Measurements from ENCODE around the gene P2RX4. TPM values are rescaled to one million over a fixed set of nuclear protein-coding genes. Genes with fewer than 3 reads are reported as not detected.
A peak's percentile ranks its signal among the peaks of the same experiment; 100 is the strongest.
"Not testable (repeated sequence)": the region's sequence is repeated elsewhere in the genome, so short reads cannot be mapped to it uniquely, and the experiment has no call there.

The P2RX4 gene
- total RNA-seq, 2 donors from 2014 or later: 11.5 to 21.1 TPM

- peak; percentile 88 for DNase-seq
- H3K4me1 Mint-ChIP-seq: no peaks in the 10 kb centered on the region
- no peak overlapping the region for H3K27ac Mint-ChIP-seq
- H3K9me3 ChIP-seq (ENCODE audit: control insufficient read depth, low read length): no peaks in the 10 kb centered on the region
- no peak overlapping the region for H3K9ac ChIP-seq (ENCODE audit: extremely low read depth, low read length, poor library complexity, severe bottlenecking)
- no peaks in the 10 kb centered on the region for H3K4me1 ChIP-seq (ENCODE audit: control insufficient read depth, insufficient read depth, low read length)
- H3K4me3 ChIP-seq (ENCODE audit: low read length): no peak overlapping the region
- peaks cover 11% of the 10 kb centered on the region for H3K36me3 ChIP-seq (ENCODE audit: control insufficient read depth, insufficient read depth, low read length)
- no peak overlapping the region for H3K4me3 Mint-ChIP-seq
- WGBS, 2 experiments (ENCODE audit: insufficient coverage in 1 of 2, insufficient read length in 1 of 2): 85 to 91% methylated on average over 9 to 19 of the region's 19 CpGs
- no peaks in the 10 kb centered on the region for H3K9me3 Mint-ChIP-seq
- peak; percentile 74 for TF ChIP-seq CTCF (conservative IDR thresholded peaks at IDR 0.05)
- H3K27me3 Mint-ChIP-seq (ENCODE audit: insufficient read depth): no peaks in the 10 kb centered on the region
- H3K27ac ChIP-seq (ENCODE audit: low read depth, low read length): no peak overlapping the region
- peaks cover 27% of the 10 kb centered on the region for H3K36me3 Mint-ChIP-seq (ENCODE audit: low read depth)
- H3K27me3 ChIP-seq (ENCODE audit: control insufficient read depth, insufficient read depth, low read length, poor library complexity, severe bottlenecking): no peaks in the 10 kb centered on the region
Measured at GRCh38 chr12:121223292-121224285, 13.7 kb downstream of the P2RX4 start.

DNA sequence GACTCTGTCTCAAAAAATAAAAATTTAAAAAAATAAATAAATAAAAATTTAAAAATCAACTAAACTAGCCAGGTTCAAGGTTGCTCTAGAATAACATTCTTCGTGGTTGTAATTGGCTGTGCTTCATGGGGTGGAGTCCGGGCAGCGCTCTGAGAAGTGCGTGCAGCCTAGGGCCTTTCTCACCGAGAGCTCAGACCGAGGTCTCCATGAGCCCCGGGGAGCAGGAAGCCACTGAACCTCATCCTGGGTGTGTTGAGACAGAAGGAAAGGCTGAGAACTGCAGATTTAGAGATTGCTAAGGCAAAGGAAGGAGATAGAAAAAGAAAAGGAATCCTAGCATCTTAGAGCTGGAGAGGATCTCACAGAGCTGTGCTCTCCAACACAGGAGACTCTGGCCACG lies 14.7 kb downstream of the P2RX4 start:
- H3K9me3 Mint-ChIP-seq: no peaks in the 10 kb centered on the region
- Histone ChIP-seq H3K27ac (ENCODE audit: low read depth, low read length) (no peak overlapping the region), H3K9me3 (ENCODE audit: control insufficient read depth, low read length) (no peaks in the 10 kb centered on the region), H3K4me1 (ENCODE audit: control insufficient read depth, insufficient read depth, low read length) (no peaks in the 10 kb centered on the region), H3K27me3 (ENCODE audit: control insufficient read depth, insufficient read depth, low read length, poor library complexity, severe bottlenecking) (no peaks in the 10 kb centered on the region), H3K9ac (ENCODE audit: extremely low read depth, low read length, poor library complexity, severe bottlenecking) (no peak overlapping the region), H3K36me3 (ENCODE audit: control insufficient read depth, insufficient read depth, low read length) (peaks cover 11% of the 10 kb centered on the region), H3K4me3 (ENCODE audit: low read length) (no peak overlapping the region)
- TF ChIP-seq CTCF (conservative IDR thresholded peaks at IDR 0.05): no peak
- H3K27ac Mint-ChIP-seq: peak overlapping the region; percentile 44
- H3K4me3 Mint-ChIP-seq: no peak overlapping the region
- H3K4me1 Mint-ChIP-seq: no peaks in the 10 kb centered on the region
- H3K27me3 Mint-ChIP-seq (ENCODE audit: insufficient read depth): no peaks in the 10 kb centered on the region
- WGBS, 2 experiments (ENCODE audit: insufficient coverage in 1 of 2, insufficient read length in 1 of 2): 92 to 100% methylated on average over 8 of the region's 8 CpGs
- H3K36me3 Mint-ChIP-seq (ENCODE audit: low read depth): peaks cover 31% of the 10 kb centered on the region
- no peak for DNase-seq

GRCh38 chr12:121226399-121226798 lies 16.5 kb downstream of the P2RX4 start:
- H3K4me3 ChIP-seq (ENCODE audit: low read length): no peak overlapping the region
- Mint-ChIP-seq H3K4me1 (no peaks in the 10 kb centered on the region), H3K9me3 (no peaks in the 10 kb centered on the region), H3K27ac (no peak overlapping the region), H3K36me3 (ENCODE audit: low read depth) (peaks cover 30% of the 10 kb centered on the region), H3K4me3 (no peak overlapping the region), H3K27me3 (ENCODE audit: insufficient read depth) (no peaks in the 10 kb centered on the region)
- no peaks in the 10 kb centered on the region for H3K27me3 ChIP-seq (ENCODE audit: control insufficient read depth, insufficient read depth, low read length, poor library complexity, severe bottlenecking)
- peaks cover 14% of the 10 kb centered on the region for H3K36me3 ChIP-seq (ENCODE audit: control insufficient read depth, insufficient read depth, low read length)
- no peak for DNase-seq
- TF ChIP-seq CTCF (conservative IDR thresholded peaks at IDR 0.05): no peak
- 93 to 98% methylated on average over 8 of the region's 8 CpGs for WGBS, 2 experiments (ENCODE audit: insufficient coverage in 1 of 2, insufficient read length in 1 of 2)
- no peaks in the 10 kb centered on the region for H3K4me1 ChIP-seq (ENCODE audit: control insufficient read depth, insufficient read depth, low read length)
- H3K9me3 ChIP-seq (ENCODE audit: control insufficient read depth, low read length): no peaks in the 10 kb centered on the region
- no peak overlapping the region for H3K27ac ChIP-seq (ENCODE audit: low read depth, low read length)
- H3K9ac ChIP-seq (ENCODE audit: extremely low read depth, low read length, poor library complexity, severe bottlenecking): no peak overlapping the region

DNA sequence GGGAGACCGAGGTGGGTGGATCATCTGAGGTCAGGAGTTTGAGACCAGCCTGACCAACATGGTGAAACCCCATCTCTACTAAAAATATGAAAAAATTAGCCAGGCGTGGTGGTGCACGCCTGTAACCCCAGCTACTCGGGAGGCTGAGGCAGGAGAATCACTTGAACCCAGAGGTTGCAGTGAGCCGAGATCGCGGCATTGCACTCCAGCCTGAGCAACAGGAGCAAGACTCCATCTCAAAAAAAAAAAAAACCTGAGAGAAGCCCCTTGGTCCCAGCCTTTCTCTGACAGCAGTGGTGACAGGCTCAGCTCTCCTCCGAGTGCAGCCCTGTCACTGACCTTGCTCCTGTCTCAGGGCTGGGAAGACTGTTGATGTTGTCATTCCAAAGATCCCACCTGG lies 16.9 kb downstream of the P2RX4 start:
- H3K27ac ChIP-seq (ENCODE audit: low read depth, low read length); H3K27ac Mint-ChIP-seq; DNase-seq; H3K4me3 ChIP-seq (ENCODE audit: low read length); H3K9me3 Mint-ChIP-seq; H3K4me1 ChIP-seq (ENCODE audit: control insufficient read depth, insufficient read depth, low read length); H3K27me3 ChIP-seq (ENCODE audit: control insufficient read depth, insufficient read depth, low read length, poor library complexity, severe bottlenecking); H3K27me3 Mint-ChIP-seq (ENCODE audit: insufficient read depth); H3K4me1 Mint-ChIP-seq; H3K9me3 ChIP-seq (ENCODE audit: control insufficient read depth, low read length); H3K9ac ChIP-seq (ENCODE audit: extremely low read depth, low read length, poor library complexity, severe bottlenecking); H3K4me3 Mint-ChIP-seq: not testable (repeated sequence)
- H3K36me3 Mint-ChIP-seq (ENCODE audit: low read depth): peaks cover 27% of the 10 kb centered on the region
- peaks cover 15% of the 10 kb centered on the region for H3K36me3 ChIP-seq (ENCODE audit: control insufficient read depth, insufficient read depth, low read length)
- 92 to 96% methylated on average over 8 of the region's 8 CpGs for WGBS, 2 experiments (ENCODE audit: insufficient coverage in 1 of 2, insufficient read length in 1 of 2)
